GM21786 (cell line): ENCODE results near the gene SLC16A6.
"Not testable (repeated sequence)": the region's sequence is repeated elsewhere in the genome, so short reads cannot be mapped to it uniquely, and the experiment has no call there.

Experiments
- ATAC-seq: cut with Tn5 transposase; IDR thresholded peaks from one replicate; pipeline ENCODE4 v1.9.1; 2021; ENCODE audit not compliant: unreplicated experiment

Gene SLC16A6

GRCh38 chr17:68225055-68225454 lies 65.9 kb downstream of the SLC16A6 start:
- peak; percentile 75 for ATAC-seq

DNA sequence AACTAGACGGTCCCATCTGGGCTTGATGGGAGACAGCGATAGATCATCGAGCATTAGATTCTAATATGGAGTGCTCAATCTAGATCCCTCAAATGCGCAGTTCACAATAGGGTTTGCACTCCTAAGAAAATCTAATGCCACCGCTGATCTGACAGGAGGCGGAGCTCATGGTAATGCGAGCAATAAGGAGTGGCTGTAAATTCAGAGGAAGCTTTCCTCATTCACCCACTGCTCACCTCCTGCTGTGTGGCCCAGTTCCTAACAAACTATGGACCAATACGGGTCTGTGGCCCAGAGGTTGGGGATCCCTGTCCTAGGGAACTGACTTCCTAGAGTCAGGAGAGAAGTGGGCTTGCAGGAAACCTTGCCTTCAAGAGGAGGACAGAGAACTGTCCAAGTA lies 68.3 kb downstream of the SLC16A6 start:
- ATAC-seq = no peak

DNA sequence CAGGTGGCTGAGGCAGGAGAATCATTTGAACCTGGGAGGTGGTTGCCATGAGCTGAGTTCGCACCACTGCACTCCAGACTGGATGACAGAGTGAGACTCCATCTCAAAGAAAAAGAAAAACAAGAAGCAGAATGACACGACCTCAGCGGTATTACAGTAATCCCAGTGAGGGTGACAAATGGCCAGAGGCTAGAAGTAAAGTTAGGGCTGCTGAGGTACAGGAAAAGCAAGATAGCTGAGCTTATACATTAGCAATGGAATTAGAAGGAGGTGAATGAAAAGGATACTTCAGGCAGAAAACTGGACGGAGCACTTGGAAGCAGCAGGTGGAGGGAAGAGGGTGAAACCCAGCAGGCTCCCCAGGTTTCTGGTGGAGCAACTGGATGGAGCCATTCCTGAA lies 69.1 kb downstream of the SLC16A6 start:
- ATAC-seq = no peak

DNA sequence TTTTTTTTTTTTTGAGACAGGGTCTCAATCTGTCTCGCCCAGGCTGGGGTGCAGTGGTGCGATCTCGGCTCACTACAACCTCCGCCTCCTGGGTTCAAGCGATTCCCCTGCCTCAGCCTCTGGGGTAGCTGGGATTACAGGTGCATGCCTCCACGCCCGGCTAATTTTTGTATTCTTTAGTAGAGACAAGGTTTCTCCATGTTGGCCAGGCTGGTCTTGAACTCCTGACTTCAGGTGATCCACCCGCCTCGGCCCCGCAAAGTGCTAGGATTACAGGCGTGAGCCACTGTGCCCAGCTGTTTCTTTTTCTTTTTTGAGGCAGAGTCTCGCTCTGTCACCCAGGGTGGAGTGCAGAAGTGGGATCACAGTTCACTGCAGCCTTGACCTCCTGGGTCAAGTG lies 70.1 kb downstream of the SLC16A6 start:
- not testable (repeated sequence) for ATAC-seq

DNA sequence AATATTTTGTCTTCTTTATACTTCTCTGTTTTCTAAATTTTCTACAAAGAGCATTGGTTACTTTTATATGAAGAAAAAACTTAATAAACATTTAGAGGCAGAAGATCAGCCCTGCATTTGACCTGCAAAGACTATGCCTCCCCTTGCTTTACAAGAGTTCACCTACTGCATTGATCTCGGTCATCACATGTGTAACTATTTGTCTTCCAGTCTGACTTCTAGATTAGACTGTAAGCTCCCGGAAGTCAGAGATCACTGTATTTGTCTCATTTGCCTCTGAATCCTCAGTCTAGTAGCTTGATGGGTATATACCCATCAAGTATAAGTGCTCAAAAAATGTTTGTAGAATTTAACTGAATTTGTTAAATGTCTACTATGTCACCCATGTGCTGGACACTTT lies 70.7 kb downstream of the SLC16A6 start:
- not testable (repeated sequence) for ATAC-seq

DNA sequence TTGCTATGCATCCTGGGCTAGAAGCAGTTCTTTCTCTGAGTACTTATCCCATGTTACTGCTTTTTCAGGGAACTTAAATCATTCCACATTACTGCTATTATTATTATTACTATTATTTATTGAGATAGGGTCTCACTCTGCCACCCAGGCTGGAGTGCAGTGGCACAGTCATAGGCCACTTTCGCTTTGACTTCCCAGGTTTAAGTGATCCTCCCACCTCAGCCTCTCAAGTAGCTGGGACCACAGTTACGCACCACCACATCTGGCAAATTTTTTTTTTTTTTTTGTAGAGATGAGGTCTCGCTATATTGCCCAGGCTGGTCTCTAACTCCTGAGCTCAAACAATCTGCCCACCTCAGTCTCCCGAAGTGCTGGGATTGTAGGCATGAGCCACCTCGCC lies 71.5 kb downstream of the SLC16A6 start:
- ATAC-seq = not testable (repeated sequence)
